ENCODE data around the gene CCNYL1. TPM values are rescaled to one million over a fixed set of nuclear protein-coding genes. Genes with fewer than 3 reads are reported as not detected.

CCNYL1 gene
- total RNA-seq, 2 donors from 2014 or later: 19.8 to 22.4 TPM

- TF ChIP-seq CTCF (conservative IDR thresholded peaks at IDR 0.05): no peak
- Mint-ChIP-seq H3K27me3 (ENCODE audit: insufficient read depth) (no peaks in the 10 kb centered on the region), H3K36me3 (ENCODE audit: low read depth) (no peaks in the 10 kb centered on the region), H3K9me3 (no peaks in the 10 kb centered on the region), H3K27ac (peak overlapping the region; percentile 67), H3K4me3 (no peak overlapping the region), H3K4me1 (peaks cover 26% of the 10 kb centered on the region)
- Histone ChIP-seq H3K9ac (ENCODE audit: extremely low read depth, low read length, poor library complexity, severe bottlenecking) (no peak overlapping the region), H3K4me1 (ENCODE audit: control insufficient read depth, insufficient read depth, low read length) (peaks cover 15% of the 10 kb centered on the region), H3K4me3 (ENCODE audit: low read length) (no peak overlapping the region), H3K27me3 (ENCODE audit: control insufficient read depth, insufficient read depth, low read length, poor library complexity, severe bottlenecking) (no peaks in the 10 kb centered on the region), H3K36me3 (ENCODE audit: control insufficient read depth, insufficient read depth, low read length) (no peaks in the 10 kb centered on the region), H3K27ac (ENCODE audit: low read depth, low read length) (no peak overlapping the region), H3K9me3 (ENCODE audit: control insufficient read depth, low read length) (no peaks in the 10 kb centered on the region)
- 89% methylated on average over 1 of the region's 1 CpG; no CpG with 5 or more reads in 1 of the 2 experiments for WGBS, 2 experiments (ENCODE audit: insufficient coverage in 1 of 2, insufficient read length in 1 of 2)
- DNase-seq: no peak
These were observed 79.5 kb downstream of the CCNYL1 start for GRCh38 chr2:207790898-207791297.

DNA sequence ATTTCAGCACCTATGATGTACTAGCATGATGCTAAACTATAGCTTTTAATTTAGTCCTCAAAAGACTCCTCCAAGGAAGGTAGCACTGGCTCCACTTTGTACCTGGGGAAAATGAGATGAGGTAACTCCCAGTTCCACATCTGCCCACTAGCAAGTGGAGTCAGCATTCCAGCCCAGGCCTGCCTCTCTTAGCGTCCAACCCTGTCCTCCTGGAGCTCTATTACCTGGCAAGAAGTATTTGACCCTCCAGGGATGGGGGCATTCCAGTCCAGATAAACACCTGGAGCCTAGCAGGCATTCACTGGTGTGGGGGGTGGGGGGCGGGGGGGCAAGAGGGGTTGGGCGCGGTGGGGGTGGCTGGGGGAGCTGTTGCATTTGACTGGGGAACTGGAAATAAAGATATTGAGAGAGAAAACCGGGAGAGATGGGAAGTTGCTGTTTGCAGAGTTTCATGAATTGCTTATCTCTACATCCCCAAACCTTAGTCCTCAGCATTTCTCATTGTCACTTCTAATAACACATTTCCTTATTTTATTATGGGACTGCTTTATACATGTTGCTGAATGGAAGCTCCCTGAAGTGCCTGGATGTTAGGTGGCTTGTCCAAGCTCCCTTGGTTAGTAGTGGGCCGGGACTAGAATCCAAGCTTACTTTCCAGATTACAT is 80.3 kb downstream of the CCNYL1 start:
- 64 to 80% methylated on average over 1 of the region's 6 CpGs for WGBS, 2 experiments (ENCODE audit: insufficient coverage in 1 of 2, insufficient read length in 1 of 2)
- H3K4me1 Mint-ChIP-seq: peaks cover 28% of the 10 kb centered on the region
- Histone ChIP-seq H3K9me3 (ENCODE audit: control insufficient read depth, low read length) (no peaks in the 10 kb centered on the region), H3K36me3 (ENCODE audit: control insufficient read depth, insufficient read depth, low read length) (no peaks in the 10 kb centered on the region), H3K9ac (ENCODE audit: extremely low read depth, low read length, poor library complexity, severe bottlenecking) (no peak overlapping the region), H3K27me3 (ENCODE audit: control insufficient read depth, insufficient read depth, low read length, poor library complexity, severe bottlenecking) (no peaks in the 10 kb centered on the region), H3K4me1 (ENCODE audit: control insufficient read depth, insufficient read depth, low read length) (peaks cover 18% of the 10 kb centered on the region), H3K27ac (ENCODE audit: low read depth, low read length) (no peak overlapping the region), H3K4me3 (ENCODE audit: low read length) (no peak overlapping the region)
- no peaks in the 10 kb centered on the region for H3K9me3 Mint-ChIP-seq
- no peaks in the 10 kb centered on the region for H3K36me3 Mint-ChIP-seq (ENCODE audit: low read depth)
- H3K27ac Mint-ChIP-seq: peak overlapping the region; percentile 67
- peak; percentile 64 for DNase-seq
- no peaks in the 10 kb centered on the region for H3K27me3 Mint-ChIP-seq (ENCODE audit: insufficient read depth)
- peak; percentile 25 for TF ChIP-seq CTCF (conservative IDR thresholded peaks at IDR 0.05)
- H3K4me3 Mint-ChIP-seq: no peak overlapping the region

GRCh38 chr2:207792244-207792785 is 80.9 kb downstream of the CCNYL1 start:
- Histone ChIP-seq H3K4me1 (ENCODE audit: control insufficient read depth, insufficient read depth, low read length) (peaks cover 22% of the 10 kb centered on the region), H3K27me3 (ENCODE audit: control insufficient read depth, insufficient read depth, low read length, poor library complexity, severe bottlenecking) (no peaks in the 10 kb centered on the region), H3K4me3 (ENCODE audit: low read length) (no peak overlapping the region), H3K27ac (ENCODE audit: low read depth, low read length) (peak overlapping the region; percentile 30), H3K9me3 (ENCODE audit: control insufficient read depth, low read length) (no peaks in the 10 kb centered on the region), H3K36me3 (ENCODE audit: control insufficient read depth, insufficient read depth, low read length) (no peaks in the 10 kb centered on the region), H3K9ac (ENCODE audit: extremely low read depth, low read length, poor library complexity, severe bottlenecking) (peak overlapping the region; percentile 23)
- 63 to 77% methylated on average over 4 of the region's 6 CpGs for WGBS, 2 experiments (ENCODE audit: insufficient coverage in 1 of 2, insufficient read length in 1 of 2)
- H3K27me3 Mint-ChIP-seq (ENCODE audit: insufficient read depth): no peaks in the 10 kb centered on the region
- no peaks in the 10 kb centered on the region for H3K9me3 Mint-ChIP-seq
- TF ChIP-seq CTCF (conservative IDR thresholded peaks at IDR 0.05): no peak
- H3K4me3 Mint-ChIP-seq: peak overlapping the region; percentile 7
- peak; percentile 82 for DNase-seq
- H3K4me1 Mint-ChIP-seq: peaks cover 33% of the 10 kb centered on the region
- no peaks in the 10 kb centered on the region for H3K36me3 Mint-ChIP-seq (ENCODE audit: low read depth)
- peak overlapping the region; percentile 98 for H3K27ac Mint-ChIP-seq
